ENCODE data around the gene CBR1. TPM values are rescaled to one million over a fixed set of nuclear protein-coding genes. Genes with fewer than 3 reads are reported as not detected.
A peak's percentile ranks its signal among the peaks of the same experiment; 100 is the strongest.

CBR1 gene
- total RNA-seq (2011; cell fraction: chromatin; rRNA removed; ENCODE audit: low replicate concordance): 5.1 and 7.5 TPM in 2 replicates
- total RNA-seq (2011; cell fraction: nucleolus; rRNA removed): 8.3 and 10.5 TPM in 2 replicates
- total RNA-seq (2011; cell fraction: nucleoplasm; rRNA removed): 8.5 and 9.1 TPM in 2 replicates
- total RNA-seq (2014; rRNA removed) (33.8 and 37.3 TPM in 2 replicates), total RNA-seq (2014; rRNA removed; fragmentation: Illumina TruSeq; extraction: Trizol) (9.5 and 12.6 TPM in 2 replicates), total RNA-seq (2015; rRNA removed; fragmentation: Illumina TruSeq; extraction: Trizol) (15.4 and 15.6 TPM in 2 replicates), total RNA-seq (2021) (15.1 and 17.6 TPM in 2 replicates), polyA plus RNA-seq (2011; rRNA removed) (14.8 and 21.8 TPM in 2 replicates), polyA plus RNA-seq (2014; fragmentation: Illumina TruSeq; extraction: Trizol) (9.3 and 10.0 TPM in 2 replicates), polyA plus RNA-seq (2014; fragmentation: Nextera tagmentation; extraction: Ambion mirVana) (1 to 10 TPM; 2.5 to 5.5 TPM), polyA plus RNA-seq (2014; rRNA removed) (21.5 and 29.6 TPM in 2 replicates), polyA minus RNA-seq (2011; rRNA and poly(A)+ RNA removed) (6.4 and 9.5 TPM in 2 replicates), Bru-seq, nascent RNA (percentile 64 among the genes with signal in this experiment), BruChase-seq, experiment 1, labeled RNA remaining after a 2-hour chase (percentile 55 among the genes with signal in this experiment), BruChase-seq, experiment 2, labeled RNA remaining after a 6-hour chase (percentile 58 among the genes with signal in this experiment)
- polyA plus RNA-seq (2011; cell fraction: cytosol; rRNA removed): 21.5 and 101 TPM in 2 replicates
- polyA plus RNA-seq (2011; cell fraction: nucleus; rRNA removed): 16.1 and 19.9 TPM in 2 replicates
- 12.9 and 16.1 TPM in 2 replicates for polyA plus RNA-seq (2012)
- polyA minus RNA-seq (2011; cell fraction: cytosol; rRNA and poly(A)+ RNA removed): 6.2 and 7.5 TPM in 2 replicates
- polyA minus RNA-seq (2011; cell fraction: nucleus; rRNA and poly(A)+ RNA removed): 6.5 and 8.0 TPM in 2 replicates
- long read RNA-seq, experiment 1, transcript CBR1-201 (3 exons, 1,293 nt): major isoform, 52 of 56 reads
- long read RNA-seq, experiment 1, partial matches to known transcripts: 0 of 56 reads
- long read RNA-seq, experiment 1, other reads (novel, unspliced or antisense): 4 of 56 reads
- long read RNA-seq, experiment 2, transcript CBR1-201 (3 exons, 1,293 nt): major isoform, 17 of 23 reads
- long read RNA-seq, experiment 2, partial matches to known transcripts: 1 of 23 reads
- long read RNA-seq, experiment 2, other reads (novel, unspliced or antisense): 5 of 23 reads
- long read RNA-seq, experiment 3, transcript CBR1-201 (3 exons, 1,293 nt): major isoform, 24 of 26 reads
- long read RNA-seq, experiment 3, partial matches to known transcripts: 0 of 26 reads
- long read RNA-seq, experiment 3, other reads (novel, unspliced or antisense): 2 of 26 reads

- Histone ChIP-seq H3K4me1 (replicated peaks in 1 of 2; ENCODE audit: control insufficient read depth in 2 of 2, insufficient read depth in 2 of 2, low read length in 2 of 2) (peaks cover 0 to 9% of the 10 kb centered on the region in 2 experiments; a peak in 1 of 5 replicates), H2AFZ (ENCODE audit: low read depth, low read length) (peak within 1 kb of the TSS; percentile 83), H4K20me1 (replicated peaks; ENCODE audit: control insufficient read depth, insufficient read depth, low read length) (no peaks in the 10 kb centered on the region), H3K36me3 (ENCODE audit: control insufficient read depth, insufficient read depth, low read length) (0 out of 3 replicates have a peak, but pooled peaks cover 2% of the 10 kb centered on the region), H3K9me3 (replicated peaks; ENCODE audit: control insufficient read depth, insufficient read depth, low read depth, low read length) (peaks cover 11% of the 10 kb centered on the region), H3K27ac (ENCODE audit: extremely low read depth, low read depth, low read length) (peak within 1 kb of the TSS; percentile 29), H3K4me3 (peak within 1 kb of the TSS; percentile 43), H3K9me1 (ENCODE audit: control insufficient read depth, insufficient read depth, low read length) (no peaks in the 10 kb centered on the region), H3K9ac (ENCODE audit: insufficient read depth in 1 of 2, low read depth in 2 of 2, low read length in 2 of 2) (peak within 1 kb of the TSS; percentile 26 to 87; a peak in 3 of 4 replicates), H3K4me2 (ENCODE audit: insufficient read depth, low read length) (peak within 1 kb of the TSS; percentile 74), H3K27me3 (ENCODE audit: control insufficient read depth in 2 of 2, insufficient read depth in 2 of 2, low read length in 2 of 2) (no peaks in the 10 kb centered on the region), H3K79me2 (ENCODE audit: control insufficient read depth, insufficient read depth, low read length) (no peaks in the 10 kb centered on the region)
- FAIRE-seq: peak; percentile 44
- WGBS (ENCODE audit: insufficient coverage, low coverage, missing lambda C conversion rate): 55% methylated on average over 66 of the region's 71 CpGs
- intact Hi-C loops (cut with micrococcal nuclease): no loop called here
- ATAC-seq: peak; percentile 93
- peak; percentile 78 to 87 (median 80) for DNase-seq (ENCODE audit: extremely low read depth in 1 of 4, low spot score in 3 of 4)
- ChIA-PET POLR2A (interaction anchor here (0.5 to 1.7 kb wide), 4 partner anchors 10 to 50 kb away, joined by 3 to 11 read pairs (median 4); partner anchors contain the start of gene SETD4), CTCF (ENCODE audit: low intra/inter-chr PET ratio) (no interaction called here)
- BruUV-seq (replicated peaks): TSS peak; percentile 68
- in situ Hi-C loops (cut with MboI): no loop called here
- 0 out of 2 replicates have a peak, but pooled peaks have one; percentile 25 for TF ChIP-seq CBX1 (IDR thresholded peaks at IDR 0.05; ENCODE audit: low read depth)
- TF ChIP-seq HDAC3 (IDR thresholded peaks at IDR 0.05; ENCODE audit: borderline replicate concordance, partially characterized antibody): no peak
- TF ChIP-seq KDM5B (IDR thresholded peaks at IDR 0.05; ENCODE audit: insufficient replicate concordance, low read depth, low read length): peak; percentile 42
- no peak for TF ChIP-seq RUNX1 (IDR thresholded peaks at IDR 0.05; ENCODE audit: low read depth)
- TF ChIP-seq MAZ (CRISPR knock-in tag; conservative IDR thresholded peaks at IDR 0.05 in 1 of 2, IDR thresholded peaks at IDR 0.05 in 1 of 2): 0 out of 4 replicates have a peak, but pooled peaks of 1 of the 2 experiments have one; percentile 31
- peak; percentile 62 for TF ChIP-seq MAFK (IDR thresholded peaks at IDR 0.05; ENCODE audit: low read length)
- TF ChIP-seq PRPF4 (IDR thresholded peaks at IDR 0.05; ENCODE audit: insufficient read depth, low read depth, low read length, poor library complexity, severe bottlenecking): no peak
- TF ChIP-seq NRF1 (conservative IDR thresholded peaks at IDR 0.05 in 1 of 2, IDR thresholded peaks at IDR 0.05 in 1 of 2): peak; percentile 92 to 94
- no peak; the same call in 1 of the 2 replicates for TF ChIP-seq CXXC5 (CRISPR knock-in tag; IDR thresholded peaks at IDR 0.05)
- TF ChIP-seq, protein P1, sequence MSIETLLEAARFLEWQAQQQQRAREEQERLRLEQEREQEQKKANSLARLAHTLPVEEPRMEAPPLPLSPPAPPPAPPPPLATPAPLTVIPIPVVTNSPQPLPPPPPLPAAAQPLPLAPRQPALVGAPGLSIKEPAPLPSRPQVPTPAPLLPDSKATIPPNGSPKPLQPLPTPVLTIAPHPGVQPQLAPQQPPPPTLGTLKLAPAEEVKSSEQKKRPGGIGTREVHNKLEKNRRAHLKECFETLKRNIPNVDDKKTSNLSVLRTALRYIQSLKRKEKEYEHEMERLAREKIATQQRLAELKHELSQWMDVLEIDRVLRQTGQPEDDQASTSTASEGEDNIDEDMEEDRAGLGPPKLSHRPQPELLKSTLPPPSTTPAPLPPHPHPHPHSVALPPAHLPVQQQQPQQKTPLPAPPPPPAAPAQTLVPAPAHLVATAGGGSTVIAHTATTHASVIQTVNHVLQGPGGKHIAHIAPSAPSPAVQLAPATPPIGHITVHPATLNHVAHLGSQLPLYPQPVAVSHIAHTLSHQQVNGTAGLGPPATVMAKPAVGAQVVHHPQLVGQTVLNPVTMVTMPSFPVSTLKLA (conservative IDR thresholded peaks at IDR 0.05): peak in 1 of 2 experiments; percentile 46; a peak in 1 of 4 replicates
- no peak for TF ChIP-seq SPI1 (IDR thresholded peaks at IDR 0.05; ENCODE audit: borderline replicate concordance, low read depth, low read length)
- TF ChIP-seq CREM (IDR thresholded peaks at IDR 0.05; ENCODE audit: low read depth): peak; percentile 30; the same call in 1 of the 2 replicates
- TF ChIP-seq POLR2A (conservative IDR thresholded peaks at IDR 0.05): peak; percentile 69
Observed at GRCh38 chr21:36069713-36070583, at the start of gene CBR1. Gene CBR1 (plus strand): TSS chr21:36070024. CDS start chr21:36070116, 92 bp downstream.

All from K562 (cell line).